ENCODE results near the gene SSC5D. TPM values are rescaled to one million over a fixed set of nuclear protein-coding genes. Genes with fewer than 3 reads are reported as not detected.
A peak's percentile ranks its signal among the peaks of the same experiment; 100 is the strongest.

Gene SSC5D
- total and polyA plus RNA-seq, 2 experiments from 2014 or later = 0.23 to 0.69 TPM

DNA sequence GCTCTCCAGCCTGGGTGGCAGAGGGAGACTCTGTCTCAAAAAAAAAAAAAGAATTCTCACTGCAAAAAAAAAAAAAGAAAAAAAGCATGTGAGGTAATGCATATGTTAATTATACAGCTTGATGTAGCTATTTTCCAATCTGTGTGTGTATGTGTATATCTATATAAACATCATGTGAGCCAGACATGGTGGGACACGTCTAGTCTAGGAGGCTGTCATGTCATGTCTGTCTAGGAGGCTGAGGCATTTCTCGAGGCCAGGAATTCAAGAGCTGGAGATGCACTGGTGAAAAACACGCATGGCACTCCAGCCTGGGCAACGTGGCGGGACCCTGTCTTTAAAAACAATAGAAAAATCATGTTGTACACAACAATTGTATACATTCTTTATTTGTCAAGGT lies 64.0 kb downstream of the SSC5D start (continued):
- TF ChIP-seq, protein P1, sequence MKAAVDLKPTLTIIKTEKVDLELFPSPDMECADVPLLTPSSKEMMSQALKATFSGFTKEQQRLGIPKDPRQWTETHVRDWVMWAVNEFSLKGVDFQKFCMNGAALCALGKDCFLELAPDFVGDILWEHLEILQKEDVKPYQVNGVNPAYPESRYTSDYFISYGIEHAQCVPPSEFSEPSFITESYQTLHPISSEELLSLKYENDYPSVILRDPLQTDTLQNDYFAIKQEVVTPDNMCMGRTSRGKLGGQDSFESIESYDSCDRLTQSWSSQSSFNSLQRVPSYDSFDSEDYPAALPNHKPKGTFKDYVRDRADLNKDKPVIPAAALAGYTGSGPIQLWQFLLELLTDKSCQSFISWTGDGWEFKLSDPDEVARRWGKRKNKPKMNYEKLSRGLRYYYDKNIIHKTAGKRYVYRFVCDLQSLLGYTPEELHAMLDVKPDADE (IDR thresholded peaks at IDR 0.05) = no peak
- TF ChIP-seq, protein P2, sequence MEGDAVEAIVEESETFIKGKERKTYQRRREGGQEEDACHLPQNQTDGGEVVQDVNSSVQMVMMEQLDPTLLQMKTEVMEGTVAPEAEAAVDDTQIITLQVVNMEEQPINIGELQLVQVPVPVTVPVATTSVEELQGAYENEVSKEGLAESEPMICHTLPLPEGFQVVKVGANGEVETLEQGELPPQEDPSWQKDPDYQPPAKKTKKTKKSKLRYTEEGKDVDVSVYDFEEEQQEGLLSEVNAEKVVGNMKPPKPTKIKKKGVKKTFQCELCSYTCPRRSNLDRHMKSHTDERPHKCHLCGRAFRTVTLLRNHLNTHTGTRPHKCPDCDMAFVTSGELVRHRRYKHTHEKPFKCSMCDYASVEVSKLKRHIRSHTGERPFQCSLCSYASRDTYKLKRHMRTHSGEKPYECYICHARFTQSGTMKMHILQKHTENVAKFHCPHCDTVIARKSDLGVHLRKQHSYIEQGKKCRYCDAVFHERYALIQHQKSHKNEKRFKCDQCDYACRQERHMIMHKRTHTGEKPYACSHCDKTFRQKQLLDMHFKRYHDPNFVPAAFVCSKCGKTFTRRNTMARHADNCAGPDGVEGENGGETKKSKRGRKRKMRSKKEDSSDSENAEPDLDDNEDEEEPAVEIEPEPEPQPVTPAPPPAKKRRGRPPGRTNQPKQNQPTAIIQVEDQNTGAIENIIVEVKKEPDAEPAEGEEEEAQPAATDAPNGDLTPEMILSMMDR (conservative IDR thresholded peaks at IDR 0.05; ENCODE audit: low read depth in 2 of 2) = no peak
- no peak for TF ChIP-seq NANOG (IDR thresholded peaks at IDR 0.05; ENCODE audit: borderline replicate concordance)

DNA sequence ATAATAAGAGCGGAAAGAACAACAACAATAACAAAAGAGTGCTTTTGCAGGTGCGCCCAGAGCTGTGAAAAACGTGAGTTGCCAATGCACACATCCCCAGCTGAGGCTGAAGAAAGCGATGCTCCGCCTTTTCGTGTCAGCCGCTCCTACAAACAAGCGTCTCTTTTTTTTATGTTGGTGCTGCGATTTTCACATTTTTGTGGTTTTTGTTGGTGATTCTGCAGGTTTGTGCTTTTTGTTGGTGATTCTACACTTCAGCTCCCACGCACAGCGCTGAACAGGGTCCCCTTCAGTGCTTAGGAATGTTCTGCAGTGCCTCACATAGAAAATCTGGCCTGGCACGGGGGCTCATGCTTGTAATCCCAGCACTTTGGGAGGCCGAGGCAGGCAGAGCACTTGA lies 64.4 kb downstream of the SSC5D start:
- peak overlapping the region; percentile 25; the same call in 1 of the 3 replicates for H3K4me3 Mint-ChIP-seq
- TF ChIP-seq, protein P3, sequence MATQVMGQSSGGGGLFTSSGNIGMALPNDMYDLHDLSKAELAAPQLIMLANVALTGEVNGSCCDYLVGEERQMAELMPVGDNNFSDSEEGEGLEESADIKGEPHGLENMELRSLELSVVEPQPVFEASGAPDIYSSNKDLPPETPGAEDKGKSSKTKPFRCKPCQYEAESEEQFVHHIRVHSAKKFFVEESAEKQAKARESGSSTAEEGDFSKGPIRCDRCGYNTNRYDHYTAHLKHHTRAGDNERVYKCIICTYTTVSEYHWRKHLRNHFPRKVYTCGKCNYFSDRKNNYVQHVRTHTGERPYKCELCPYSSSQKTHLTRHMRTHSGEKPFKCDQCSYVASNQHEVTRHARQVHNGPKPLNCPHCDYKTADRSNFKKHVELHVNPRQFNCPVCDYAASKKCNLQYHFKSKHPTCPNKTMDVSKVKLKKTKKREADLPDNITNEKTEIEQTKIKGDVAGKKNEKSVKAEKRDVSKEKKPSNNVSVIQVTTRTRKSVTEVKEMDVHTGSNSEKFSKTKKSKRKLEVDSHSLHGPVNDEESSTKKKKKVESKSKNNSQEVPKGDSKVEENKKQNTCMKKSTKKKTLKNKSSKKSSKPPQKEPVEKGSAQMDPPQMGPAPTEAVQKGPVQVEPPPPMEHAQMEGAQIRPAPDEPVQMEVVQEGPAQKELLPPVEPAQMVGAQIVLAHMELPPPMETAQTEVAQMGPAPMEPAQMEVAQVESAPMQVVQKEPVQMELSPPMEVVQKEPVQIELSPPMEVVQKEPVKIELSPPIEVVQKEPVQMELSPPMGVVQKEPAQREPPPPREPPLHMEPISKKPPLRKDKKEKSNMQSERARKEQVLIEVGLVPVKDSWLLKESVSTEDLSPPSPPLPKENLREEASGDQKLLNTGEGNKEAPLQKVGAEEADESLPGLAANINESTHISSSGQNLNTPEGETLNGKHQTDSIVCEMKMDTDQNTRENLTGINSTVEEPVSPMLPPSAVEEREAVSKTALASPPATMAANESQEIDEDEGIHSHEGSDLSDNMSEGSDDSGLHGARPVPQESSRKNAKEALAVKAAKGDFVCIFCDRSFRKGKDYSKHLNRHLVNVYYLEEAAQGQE (IDR thresholded peaks at IDR 0.05; ENCODE audit: unreplicated experiment) = no peak
- TF ChIP-seq ZNF331 (CRISPR knock-in tag; IDR thresholded peaks at IDR 0.05; ENCODE audit: low read depth) = no peak
- TF ChIP-seq STAT1 (IDR thresholded peaks at IDR 0.05; ENCODE audit: unreplicated experiment) = no peak
- TF ChIP-seq, protein P2 (conservative IDR thresholded peaks at IDR 0.05; ENCODE audit: low read depth in 2 of 2) = no peak
- TF ChIP-seq ZNF114 (CRISPR knock-in tag; IDR thresholded peaks at IDR 0.05) = no peak
- TF ChIP-seq, protein P4, sequence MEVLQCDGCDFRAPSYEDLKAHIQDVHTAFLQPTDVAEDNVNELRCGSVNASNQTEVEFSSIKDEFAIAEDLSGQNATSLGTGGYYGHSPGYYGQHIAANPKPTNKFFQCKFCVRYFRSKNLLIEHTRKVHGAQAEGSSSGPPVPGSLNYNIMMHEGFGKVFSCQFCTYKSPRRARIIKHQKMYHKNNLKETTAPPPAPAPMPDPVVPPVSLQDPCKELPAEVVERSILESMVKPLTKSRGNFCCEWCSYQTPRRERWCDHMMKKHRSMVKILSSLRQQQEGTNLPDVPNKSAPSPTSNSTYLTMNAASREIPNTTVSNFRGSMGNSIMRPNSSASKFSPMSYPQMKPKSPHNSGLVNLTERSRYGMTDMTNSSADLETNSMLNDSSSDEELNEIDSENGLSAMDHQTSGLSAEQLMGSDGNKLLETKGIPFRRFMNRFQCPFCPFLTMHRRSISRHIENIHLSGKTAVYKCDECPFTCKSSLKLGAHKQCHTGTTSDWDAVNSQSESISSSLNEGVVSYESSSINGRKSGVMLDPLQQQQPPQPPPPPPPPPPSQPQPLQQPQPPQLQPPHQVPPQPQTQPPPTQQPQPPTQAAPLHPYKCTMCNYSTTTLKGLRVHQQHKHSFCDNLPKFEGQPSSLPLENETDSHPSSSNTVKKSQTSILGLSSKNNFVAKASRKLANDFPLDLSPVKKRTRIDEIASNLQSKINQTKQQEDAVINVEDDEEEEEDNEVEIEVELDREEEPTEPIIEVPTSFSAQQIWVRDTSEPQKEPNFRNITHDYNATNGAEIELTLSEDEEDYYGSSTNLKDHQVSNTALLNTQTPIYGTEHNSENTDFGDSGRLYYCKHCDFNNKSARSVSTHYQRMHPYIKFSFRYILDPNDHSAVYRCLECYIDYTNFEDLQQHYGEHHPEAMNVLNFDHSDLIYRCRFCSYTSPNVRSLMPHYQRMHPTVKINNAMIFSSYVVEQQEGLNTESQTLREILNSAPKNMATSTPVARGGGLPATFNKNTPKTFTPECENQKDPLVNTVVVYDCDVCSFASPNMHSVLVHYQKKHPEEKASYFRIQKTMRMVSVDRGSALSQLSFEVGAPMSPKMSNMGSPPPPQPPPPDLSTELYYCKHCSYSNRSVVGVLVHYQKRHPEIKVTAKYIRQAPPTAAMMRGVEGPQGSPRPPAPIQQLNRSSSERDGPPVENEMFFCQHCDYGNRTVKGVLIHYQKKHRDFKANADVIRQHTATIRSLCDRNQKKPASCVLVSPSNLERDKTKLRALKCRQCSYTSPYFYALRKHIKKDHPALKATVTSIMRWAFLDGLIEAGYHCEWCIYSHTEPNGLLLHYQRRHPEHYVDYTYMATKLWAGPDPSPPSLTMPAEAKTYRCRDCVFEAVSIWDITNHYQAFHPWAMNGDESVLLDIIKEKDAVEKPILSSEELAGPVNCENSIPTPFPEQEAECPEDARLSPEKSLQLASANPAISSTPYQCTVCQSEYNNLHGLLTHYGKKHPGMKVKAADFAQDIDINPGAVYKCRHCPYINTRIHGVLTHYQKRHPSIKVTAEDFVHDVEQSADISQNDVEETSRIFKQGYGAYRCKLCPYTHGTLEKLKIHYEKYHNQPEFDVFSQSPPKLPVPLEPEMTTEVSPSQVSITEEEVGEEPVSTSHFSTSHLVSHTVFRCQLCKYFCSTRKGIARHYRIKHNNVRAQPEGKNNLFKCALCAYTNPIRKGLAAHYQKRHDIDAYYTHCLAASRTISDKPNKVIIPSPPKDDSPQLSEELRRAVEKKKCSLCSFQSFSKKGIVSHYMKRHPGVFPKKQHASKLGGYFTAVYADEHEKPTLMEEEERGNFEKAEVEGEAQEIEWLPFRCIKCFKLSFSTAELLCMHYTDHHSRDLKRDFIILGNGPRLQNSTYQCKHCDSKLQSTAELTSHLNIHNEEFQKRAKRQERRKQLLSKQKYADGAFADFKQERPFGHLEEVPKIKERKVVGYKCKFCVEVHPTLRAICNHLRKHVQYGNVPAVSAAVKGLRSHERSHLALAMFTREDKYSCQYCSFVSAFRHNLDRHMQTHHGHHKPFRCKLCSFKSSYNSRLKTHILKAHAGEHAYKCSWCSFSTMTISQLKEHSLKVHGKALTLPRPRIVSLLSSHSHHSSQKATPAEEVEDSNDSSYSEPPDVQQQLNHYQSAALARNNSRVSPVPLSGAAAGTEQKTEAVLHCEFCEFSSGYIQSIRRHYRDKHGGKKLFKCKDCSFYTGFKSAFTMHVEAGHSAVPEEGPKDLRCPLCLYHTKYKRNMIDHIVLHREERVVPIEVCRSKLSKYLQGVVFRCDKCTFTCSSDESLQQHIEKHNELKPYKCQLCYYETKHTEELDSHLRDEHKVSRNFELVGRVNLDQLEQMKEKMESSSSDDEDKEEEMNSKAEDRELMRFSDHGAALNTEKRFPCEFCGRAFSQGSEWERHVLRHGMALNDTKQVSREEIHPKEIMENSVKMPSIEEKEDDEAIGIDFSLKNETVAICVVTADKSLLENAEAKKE (CRISPR knock-in tag; IDR thresholded peaks at IDR 0.05) = no peak
- no peak for TF ChIP-seq EZH2 (IDR thresholded peaks at IDR 0.05; ENCODE audit: low read depth, unreplicated experiment)
- no peak for TF ChIP-seq POLR2AphosphoS5 (IDR thresholded peaks at IDR 0.05; ENCODE audit: low read depth)

More for the DNA sequence above, 64.4 kb downstream of the SSC5D start:
- Histone ChIP-seq H3K27me3 (ENCODE audit: insufficient read depth) (no peaks in the 10 kb centered on the region), H3K4me1 (ENCODE audit: insufficient read depth) (peaks cover 17% of the 10 kb centered on the region), H2AFZ (peak overlapping the region; percentile 93), H3K27ac (ENCODE audit: low read depth) (no peak overlapping the region; the same call in 1 of the 2 replicates), H3K36me3 (ENCODE audit: insufficient read depth) (no peaks in the 10 kb centered on the region), H4K20me1 (replicated peaks; ENCODE audit: insufficient read depth) (no peaks in the 10 kb centered on the region), H3K9me2 (ENCODE audit: insufficient read depth) (no peaks in the 10 kb centered on the region), H3K4me2 (peak overlapping the region; percentile 31; the same call in 1 of the 2 replicates), H3K79me2 (replicated peaks; ENCODE audit: insufficient read depth) (no peaks in the 10 kb centered on the region), H3K4me3 (no peak overlapping the region), H3F3A (replicated peaks; ENCODE audit: low read depth) (no peaks in the 10 kb centered on the region; the same call in 1 of the 2 replicates)
- Mint-ChIP-seq H3K36me3 (ENCODE audit: low read depth) (no peaks in the 10 kb centered on the region), H3K9me3 (no peaks in the 10 kb centered on the region), H3K27me3 (ENCODE audit: insufficient read depth, low read depth, poor library complexity) (peaks cover 17% of the 10 kb centered on the region), H3K4me1 (peaks cover 38% of the 10 kb centered on the region), H3K27ac (no peak overlapping the region)
- no peak for DNase-seq (ENCODE audit: low spot score)
- no peak for ATAC-seq
